ENCODE measurements around the gene CHCHD10.

CHCHD10 gene

GRCh38 chr22:23787910-23788309 lies 20.1 kb upstream of the CHCHD10 start:
- DNase-seq (ENCODE audit: low read depth in 2 of 2) = no peak

DNA sequence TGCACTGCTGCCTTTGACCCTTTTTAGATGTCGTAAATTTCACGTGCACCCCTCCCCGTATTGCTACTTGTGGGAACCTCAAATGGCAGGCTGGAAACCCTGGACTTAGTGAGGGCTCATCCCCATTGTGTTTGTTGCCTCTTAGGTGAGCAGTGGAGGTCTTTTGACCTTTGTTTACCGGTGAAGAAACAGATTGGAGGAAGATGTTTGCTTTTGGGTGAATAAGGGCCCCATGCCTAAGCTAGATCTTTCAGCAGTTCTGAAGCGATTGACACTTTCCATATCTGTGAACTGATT lies 19.8 kb upstream of the CHCHD10 start:
- no peak for DNase-seq (ENCODE audit: low read depth in 2 of 2)

DNA sequence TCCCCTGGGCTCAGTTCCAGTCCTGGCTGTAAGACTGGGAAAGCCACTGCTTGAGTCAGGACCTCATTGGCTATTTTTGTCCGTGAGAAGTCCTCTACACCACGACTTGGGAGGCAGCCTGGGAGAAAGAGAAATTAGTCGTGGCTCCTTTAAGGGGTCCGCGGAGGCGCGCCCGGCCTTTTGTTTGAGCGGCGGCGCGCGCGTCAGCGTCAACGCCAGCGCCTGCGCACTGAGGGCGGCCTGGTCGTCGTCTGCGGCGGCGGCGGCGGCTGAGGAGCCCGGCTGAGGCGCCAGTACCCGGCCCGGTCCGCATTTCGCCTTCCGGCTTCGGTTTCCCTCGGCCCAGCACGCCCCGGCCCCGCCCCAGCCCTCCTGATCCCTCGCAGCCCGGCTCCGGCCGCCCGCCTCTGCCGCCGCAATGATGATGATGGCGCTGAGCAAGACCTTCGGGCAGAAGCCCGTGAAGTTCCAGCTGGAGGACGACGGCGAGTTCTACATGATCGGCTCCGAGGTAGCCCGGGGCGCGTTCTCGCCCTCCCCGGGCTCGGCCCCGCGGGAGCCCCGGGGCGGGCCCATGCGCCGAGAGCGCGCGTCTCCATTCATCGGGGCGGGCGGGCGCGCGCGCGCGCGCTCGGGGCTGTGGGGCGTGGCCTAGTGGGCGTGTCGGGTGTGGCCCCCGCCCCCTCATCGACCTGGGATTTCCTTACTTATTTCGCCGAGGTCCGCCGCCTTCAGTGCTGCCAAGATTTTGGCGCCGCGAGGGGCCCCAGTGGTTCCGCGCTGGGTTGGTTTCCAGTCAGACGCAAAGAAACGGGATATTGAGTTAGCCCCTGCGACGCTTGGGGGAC lies 19.2 kb upstream of the CHCHD10 start, which contains the start of gene SMARCB1:
SMARCB1 (plus strand) TSS at position 215 of the 848 bp plus-strand sequence; CDS start at position 419, 204 bp downstream.
- DNase-seq (ENCODE audit: low read depth in 2 of 2) = peak; percentile 79 to 92

DNA sequence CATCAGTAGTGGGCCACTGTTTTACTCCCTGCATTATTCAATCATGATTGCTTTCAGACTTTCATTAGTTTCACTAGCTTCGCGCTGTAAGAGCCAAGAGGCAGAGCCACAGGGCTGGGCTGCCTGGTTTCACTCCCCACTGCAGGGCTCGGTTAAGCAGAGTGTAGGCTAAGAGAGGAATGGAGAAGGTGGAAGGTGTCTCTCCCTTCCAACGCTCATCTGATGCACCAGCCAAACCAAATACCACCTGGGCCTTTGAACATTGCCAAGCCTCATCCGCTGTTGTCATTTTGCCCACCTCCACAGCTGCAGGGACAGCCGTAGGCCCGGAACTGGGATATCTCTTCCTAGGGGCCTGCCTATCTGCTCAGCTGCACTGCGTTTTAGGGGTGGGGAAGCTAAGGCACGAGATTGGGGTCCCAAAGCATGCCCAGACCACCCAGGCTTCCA lies 18.5 kb upstream of the CHCHD10 start:
- DNase-seq (ENCODE audit: low read depth in 2 of 2) = no peak

DNA sequence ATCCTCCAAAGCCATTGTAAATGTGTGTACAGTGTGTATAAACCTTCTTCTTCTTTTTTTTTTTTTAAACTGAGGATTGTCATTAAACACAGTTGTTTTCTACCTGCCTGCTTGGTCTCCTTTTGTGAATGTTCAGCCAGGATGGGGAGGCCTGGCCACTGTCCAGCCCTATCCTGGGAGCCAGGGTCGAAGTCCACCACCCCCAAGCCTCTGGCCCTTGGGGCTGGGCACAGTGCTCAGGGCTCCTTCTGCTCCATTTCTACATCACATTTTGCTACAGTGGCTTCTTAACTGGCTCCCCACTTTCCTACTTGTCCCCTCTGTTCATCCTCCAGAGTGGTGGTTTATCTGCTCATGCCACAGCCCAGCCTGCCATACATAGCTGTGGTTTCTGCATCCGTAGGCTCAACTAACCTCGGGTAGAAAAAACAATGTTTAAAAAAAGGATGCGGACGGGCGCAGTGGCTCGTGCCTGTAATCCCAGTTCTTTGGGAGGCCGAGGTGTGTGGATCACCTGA lies 16.5 kb upstream of the CHCHD10 start:
- no peak for DNase-seq (ENCODE audit: low read depth in 2 of 2)

- no peak for DNase-seq (ENCODE audit: low read depth in 2 of 2)
Observed at GRCh38 chr22:23783265-23784150, 15.7 kb upstream of the CHCHD10 start.

DNA sequence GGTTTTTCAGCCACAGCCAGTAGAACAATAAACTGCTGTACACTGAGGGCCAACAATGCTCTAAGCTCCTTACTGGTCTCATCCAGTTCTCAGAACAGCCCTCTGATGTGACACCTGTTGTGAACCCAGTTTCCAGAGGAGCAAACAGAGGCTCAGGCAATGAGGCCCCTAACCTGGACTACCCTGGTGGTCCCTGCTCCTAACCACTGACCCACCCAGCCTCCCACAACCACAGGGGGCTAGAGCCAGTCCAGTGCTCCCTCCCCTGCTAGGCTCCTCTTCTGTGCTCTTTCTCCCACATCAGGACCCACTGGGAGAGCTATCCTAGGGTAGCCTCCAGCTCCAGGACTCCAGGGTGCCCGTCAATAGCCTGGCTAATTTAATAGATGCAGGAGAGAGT lies 14.9 kb upstream of the CHCHD10 start:
- DNase-seq (ENCODE audit: low read depth in 2 of 2) = no peak

DNA sequence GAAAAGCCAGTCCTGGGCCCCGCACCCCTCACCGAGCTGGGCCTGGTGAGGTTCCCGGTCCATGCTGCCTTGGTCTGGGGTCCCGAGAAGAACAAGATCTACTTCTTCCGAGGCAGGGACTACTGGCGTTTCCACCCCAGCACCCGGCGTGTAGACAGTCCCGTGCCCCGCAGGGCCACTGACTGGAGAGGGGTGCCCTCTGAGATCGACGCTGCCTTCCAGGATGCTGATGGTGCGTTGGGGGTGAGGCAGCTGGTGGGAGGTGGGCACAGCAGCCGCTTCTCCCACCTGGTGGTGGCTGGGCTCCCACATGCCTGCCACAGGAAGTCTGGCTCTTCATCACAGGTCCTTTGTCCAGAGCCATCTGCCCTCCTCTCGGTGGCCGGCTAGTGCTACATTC lies 14.5 kb upstream of the CHCHD10 start:
- no peak for DNase-seq (ENCODE audit: low read depth in 2 of 2)

DNA sequence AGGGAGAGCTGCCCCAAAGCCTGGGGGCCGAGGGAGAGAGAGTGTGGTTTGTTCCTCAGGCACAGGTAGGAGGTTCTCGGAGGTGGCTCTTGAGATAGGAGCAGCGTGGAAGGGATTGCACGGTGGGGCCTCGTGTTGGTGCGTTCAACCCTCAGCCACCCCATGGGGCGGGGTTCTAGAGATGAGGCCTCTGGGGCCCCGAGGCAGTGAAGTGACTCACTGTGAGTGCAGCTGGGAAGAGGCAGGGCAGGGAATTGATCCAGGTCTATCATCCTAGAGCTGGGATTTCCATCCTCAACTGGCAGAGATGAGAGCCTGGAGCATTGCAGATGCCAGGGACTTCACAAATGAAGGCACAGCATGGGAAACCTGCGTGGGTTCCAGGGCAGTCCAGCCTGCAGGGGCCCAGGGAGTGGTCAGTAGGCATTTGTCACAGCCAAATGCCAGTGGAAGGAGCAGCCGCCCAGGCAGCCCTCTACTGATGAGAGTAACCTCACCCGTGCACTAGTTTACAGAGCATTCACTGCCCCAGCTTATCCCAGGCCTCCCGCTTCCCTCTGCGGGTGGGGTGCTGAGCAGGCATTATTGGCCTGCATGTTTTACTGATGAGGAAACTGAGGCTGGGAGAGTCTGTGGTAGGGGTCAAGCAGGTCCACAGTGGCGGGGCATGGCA lies 13.9 kb upstream of the CHCHD10 start:
- DNase-seq (ENCODE audit: low read depth in 2 of 2) = no peak

- no peak for DNase-seq (ENCODE audit: low read depth in 2 of 2)
Observed at GRCh38 chr22:23781065-23781464, 13.3 kb upstream of the CHCHD10 start.

DNA sequence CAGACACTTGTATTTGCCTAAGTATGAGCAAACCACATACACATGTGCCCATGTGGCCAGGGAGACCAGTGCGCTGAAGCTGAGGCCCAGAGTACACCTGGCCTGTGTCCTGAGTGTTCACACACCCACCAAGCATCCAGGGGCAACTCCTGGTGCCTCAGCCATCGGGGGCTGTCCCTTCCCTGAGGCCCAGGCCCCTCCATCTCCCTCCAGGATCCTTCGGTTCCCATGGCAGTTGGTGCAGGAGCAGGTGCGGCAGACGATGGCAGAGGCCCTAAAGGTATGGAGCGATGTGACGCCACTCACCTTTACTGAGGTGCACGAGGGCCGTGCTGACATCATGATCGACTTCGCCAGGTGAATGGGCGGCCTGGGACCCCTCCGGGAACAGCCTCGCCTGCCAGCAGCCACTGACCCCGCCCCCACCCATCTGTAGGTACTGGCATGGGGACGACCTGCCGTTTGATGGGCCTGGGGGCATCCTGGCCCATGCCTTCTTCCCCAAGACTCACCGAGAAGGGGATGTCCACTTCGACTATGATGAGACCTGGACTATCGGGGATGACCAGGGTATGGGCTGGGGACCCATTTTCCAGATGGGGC lies 12.5 kb upstream of the CHCHD10 start:
- no peak for DNase-seq (ENCODE audit: low read depth in 2 of 2)

DNA sequence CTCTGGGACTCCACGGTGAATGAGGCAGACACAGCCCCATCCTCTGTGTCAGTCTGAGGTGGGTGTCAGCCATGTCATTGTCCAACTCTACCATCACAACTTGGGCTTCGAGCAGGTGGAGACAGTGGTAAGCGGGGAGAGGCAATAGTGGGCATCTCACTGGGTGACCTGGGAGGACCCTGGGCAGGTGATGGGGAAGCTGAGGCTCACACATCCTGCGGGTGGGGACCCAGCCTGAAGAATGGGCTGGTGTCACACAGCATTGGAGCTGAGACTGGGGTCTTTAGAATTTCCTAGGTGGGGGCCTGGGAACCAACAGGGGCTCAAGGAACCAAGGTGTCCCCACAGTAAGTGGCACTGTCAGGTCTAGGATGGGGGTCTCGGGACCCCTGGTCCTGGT lies 12.0 kb upstream of the CHCHD10 start:
- no peak for DNase-seq (ENCODE audit: low read depth in 2 of 2)

DNA sequence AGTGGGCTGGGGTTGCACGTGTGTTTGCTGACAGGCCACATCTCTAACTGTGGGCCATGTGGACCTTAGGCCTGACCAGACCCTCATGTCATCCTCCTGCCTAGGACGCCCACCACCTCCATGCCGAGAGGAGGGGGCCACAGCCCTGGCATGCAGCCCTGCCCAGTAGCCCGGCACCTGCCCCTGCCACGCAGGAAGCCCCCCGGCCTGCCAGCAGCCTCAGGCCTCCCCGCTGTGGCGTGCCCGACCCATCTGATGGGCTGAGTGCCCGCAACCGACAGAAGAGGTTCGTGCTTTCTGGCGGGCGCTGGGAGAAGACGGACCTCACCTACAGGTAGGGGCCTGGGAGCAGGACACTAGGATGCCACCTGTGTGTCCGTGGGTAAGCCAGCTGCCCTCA lies 11.3 kb upstream of the CHCHD10 start:
- DNase-seq (ENCODE audit: low read depth in 2 of 2) = no peak

DNA sequence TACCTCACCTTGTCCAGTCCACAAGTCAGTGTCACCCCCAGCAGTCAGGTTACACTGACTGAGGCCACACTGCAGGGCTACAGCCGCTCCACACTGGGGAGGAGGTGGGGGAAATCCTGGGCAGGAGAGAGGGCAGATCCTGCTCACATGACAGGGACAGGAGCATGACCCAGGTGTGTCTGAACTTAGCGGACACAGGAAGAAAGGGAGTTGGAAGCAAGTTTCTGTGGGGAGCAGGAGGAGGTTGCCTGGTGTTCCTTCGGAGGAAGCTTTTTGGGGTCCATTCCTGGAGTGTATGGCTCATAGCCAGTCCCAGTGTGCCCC lies 10.8 kb upstream of the CHCHD10 start:
- DNase-seq (ENCODE audit: low read depth in 2 of 2) = no peak

GRCh38 chr22:23777776-23778576 lies 10.2 kb upstream of the CHCHD10 start:
- DNase-seq (ENCODE audit: low read depth in 2 of 2) = no peak

DNA sequence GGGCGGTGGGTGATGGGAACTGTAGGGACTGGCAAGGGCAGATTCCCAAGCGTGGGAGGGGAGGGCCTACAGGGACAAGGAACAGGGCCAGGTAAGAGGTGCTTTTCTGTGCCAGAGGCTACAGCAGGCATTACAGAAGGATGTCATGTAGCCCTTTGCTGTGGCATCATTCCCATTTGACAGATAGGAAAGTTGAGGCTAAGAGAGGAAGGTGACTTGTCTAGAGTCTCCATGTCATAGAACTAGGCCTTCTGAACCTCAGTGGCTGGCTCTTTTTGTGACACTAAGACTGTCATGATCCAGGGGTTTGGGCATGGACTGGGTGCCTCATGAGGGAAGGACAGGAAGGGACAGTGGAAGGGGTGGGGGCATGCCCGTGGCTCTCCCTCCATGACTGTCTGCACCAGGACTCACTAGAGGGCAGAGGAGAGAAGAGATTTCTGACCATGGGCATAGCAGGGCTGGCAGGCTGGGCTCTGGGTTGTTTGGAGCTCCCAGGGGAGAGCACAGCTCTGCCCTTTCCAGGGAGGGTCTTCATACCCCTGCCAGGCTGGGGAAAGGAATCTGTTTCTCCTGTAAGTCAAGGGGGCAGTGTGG lies 8.1 kb upstream of the CHCHD10 start:
- no peak for DNase-seq (ENCODE audit: low read depth in 2 of 2)

GRCh38 chr22:23774922-23775436 lies 7.2 kb upstream of the CHCHD10 start:
- DNase-seq (ENCODE audit: low read depth in 2 of 2) = no peak

DNA sequence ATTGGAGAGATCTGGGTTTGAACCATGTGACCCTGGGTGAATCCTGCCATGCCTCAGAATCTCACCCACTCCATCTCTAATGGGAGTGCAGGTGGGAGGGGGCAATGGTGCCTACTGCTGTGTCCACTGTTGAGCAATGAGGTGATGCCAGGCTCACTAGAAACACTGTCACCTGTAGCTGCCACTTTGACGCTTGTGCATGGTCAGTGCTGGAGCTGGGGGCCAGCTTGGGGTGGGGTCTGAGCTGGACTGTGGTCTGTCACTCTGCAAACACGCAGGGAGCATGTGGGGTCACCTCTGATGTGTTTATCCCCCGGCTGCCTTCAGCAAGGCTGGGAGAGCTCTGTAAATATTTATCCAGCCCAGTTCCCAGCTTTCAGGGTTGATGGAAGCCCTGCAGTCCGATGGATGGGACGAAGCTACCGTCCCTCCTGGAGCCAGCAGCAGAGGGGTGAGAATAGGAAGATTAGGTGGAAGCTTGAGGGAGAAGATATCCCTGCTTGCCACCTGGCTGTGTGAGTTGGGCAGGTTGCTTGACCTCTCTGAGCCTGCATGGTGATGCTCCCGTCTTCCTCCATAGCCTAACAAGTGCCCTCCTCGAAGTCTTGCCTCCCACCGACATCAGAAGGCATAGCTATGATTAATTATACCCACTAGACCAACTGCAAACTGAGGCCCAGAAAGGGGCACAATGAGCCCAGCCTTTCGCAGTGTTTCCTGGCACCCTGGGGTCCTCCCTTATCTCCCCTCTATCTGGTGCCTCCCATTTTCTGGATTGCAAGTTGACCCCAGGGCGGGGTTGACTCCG lies 6.5 kb upstream of the CHCHD10 start:
- DNase-seq (ENCODE audit: low read depth in 2 of 2) = no peak

DNA sequence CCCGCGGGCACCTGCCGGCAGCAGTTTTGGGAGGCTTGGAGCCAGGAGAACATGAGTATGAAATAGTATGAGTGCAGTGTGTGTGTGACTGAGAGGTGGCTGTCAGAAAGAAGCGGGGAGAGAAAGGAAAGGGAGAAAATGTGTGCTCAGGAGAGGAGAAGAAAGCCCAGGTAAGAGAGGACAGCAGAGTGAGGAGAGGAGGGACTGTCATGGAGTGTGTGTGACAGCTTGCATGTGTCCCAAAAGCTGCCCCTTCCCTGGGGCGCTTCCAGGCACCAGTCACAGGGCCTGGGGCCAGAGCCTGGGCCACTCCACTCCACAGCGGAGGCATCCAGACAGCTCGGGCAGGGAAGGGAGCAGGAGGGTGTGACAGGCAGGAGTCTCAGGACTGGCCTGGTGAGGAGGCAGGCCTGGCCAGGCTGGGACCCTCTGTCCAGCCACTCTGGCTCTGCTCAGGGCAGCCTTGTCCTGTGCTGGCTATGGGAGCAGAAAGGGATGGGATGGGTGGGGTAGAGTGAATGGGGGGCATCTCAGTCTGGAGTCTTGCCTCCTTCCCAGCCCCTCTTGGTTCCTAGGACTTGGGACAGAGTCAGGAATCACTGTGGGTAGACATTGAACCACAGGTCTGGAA lies 5.8 kb upstream of the CHCHD10 start:
- no peak for DNase-seq (ENCODE audit: low read depth in 2 of 2)
